ENCODE data around the gene OSBPL8. TPM values are rescaled to one million over a fixed set of nuclear protein-coding genes. Genes with fewer than 3 reads are reported as not detected.
"Not testable (repeated sequence)": the region's sequence is repeated elsewhere in the genome, so short reads cannot be mapped to it uniquely, and the experiment has no call there.

OSBPL8 gene
- total RNA-seq, 2 donors from 2014 or later: 99.0 to 105 TPM

- not testable (repeated sequence) for H3K9me3 Mint-ChIP-seq; H3K36me3 Mint-ChIP-seq; H3K4me3 Mint-ChIP-seq; H3K27ac Mint-ChIP-seq; ATAC-seq; DNase-seq (ENCODE audit: low spot score); H3K4me1 Mint-ChIP-seq (ENCODE audit: low read depth in 2 of 2)
- H3K27me3 Mint-ChIP-seq: peaks cover 15 to 37% of the 10 kb centered on the region in 2 donors
Measured at GRCh38 chr12:76319595-76320319, 239.8 kb downstream of the OSBPL8 start.

- H3K27ac Mint-ChIP-seq: no peak overlapping the region
- H3K9me3 Mint-ChIP-seq: no peaks in the 10 kb centered on the region
- ATAC-seq (no peak), DNase-seq (ENCODE audit: low spot score) (no peak)
- no peaks in the 10 kb centered on the region for H3K4me1 Mint-ChIP-seq (ENCODE audit: low read depth in 2 of 2)
- no peak overlapping the region for H3K4me3 Mint-ChIP-seq
- H3K36me3 Mint-ChIP-seq: no peaks in the 10 kb centered on the region
- peaks cover 15 to 37% of the 10 kb centered on the region in 2 donors for H3K27me3 Mint-ChIP-seq
Measured at GRCh38 chr12:76318773-76319594, 240.6 kb downstream of the OSBPL8 start.

- Mint-ChIP-seq H3K4me1 (ENCODE audit: low read depth in 2 of 2) (no peaks in the 10 kb centered on the region), H3K9me3 (no peaks in the 10 kb centered on the region), H3K27ac (no peak overlapping the region), H3K27me3 (peaks cover 18 to 36% of the 10 kb centered on the region in 2 donors), H3K36me3 (no peaks in the 10 kb centered on the region), H3K4me3 (no peak overlapping the region)
- ATAC-seq: no peak
- DNase-seq (ENCODE audit: low spot score): no peak
Measured at GRCh38 chr12:76317976-76318375, 241.6 kb downstream of the OSBPL8 start.

GRCh38 chr12:76316468-76316867 lies 243.1 kb downstream of the OSBPL8 start:
- Mint-ChIP-seq H3K27me3 (peaks cover 18 to 34% of the 10 kb centered on the region in 2 donors), H3K9me3 (no peaks in the 10 kb centered on the region), H3K36me3 (no peaks in the 10 kb centered on the region), H3K4me3 (no peak overlapping the region), H3K27ac (no peak overlapping the region), H3K4me1 (ENCODE audit: low read depth in 2 of 2) (no peaks in the 10 kb centered on the region)
- DNase-seq (ENCODE audit: low spot score) (no peak), ATAC-seq (no peak)

- no peak overlapping the region for H3K27ac Mint-ChIP-seq
- H3K4me1 Mint-ChIP-seq (ENCODE audit: low read depth in 2 of 2): no peaks in the 10 kb centered on the region
- ATAC-seq (no peak), DNase-seq (ENCODE audit: low spot score) (no peak)
- H3K27me3 Mint-ChIP-seq: peaks cover 18 to 32% of the 10 kb centered on the region in 2 donors
- H3K4me3 Mint-ChIP-seq: no peak overlapping the region
- no peaks in the 10 kb centered on the region for H3K36me3 Mint-ChIP-seq
- no peaks in the 10 kb centered on the region for H3K9me3 Mint-ChIP-seq
Measured at GRCh38 chr12:76313299-76313698, 246.3 kb downstream of the OSBPL8 start.

GRCh38 chr12:76312315-76312714 lies 247.3 kb downstream of the OSBPL8 start:
- Mint-ChIP-seq H3K9me3 (no peaks in the 10 kb centered on the region), H3K27ac (no peak overlapping the region), H3K36me3 (no peaks in the 10 kb centered on the region), H3K27me3 (peaks cover 24 to 38% of the 10 kb centered on the region in 2 donors), H3K4me3 (no peak overlapping the region), H3K4me1 (ENCODE audit: low read depth in 2 of 2) (no peaks in the 10 kb centered on the region)
- ATAC-seq (no peak), DNase-seq (ENCODE audit: low spot score) (no peak)

GRCh38 chr12:76311796-76312195 lies 247.8 kb downstream of the OSBPL8 start:
- Mint-ChIP-seq H3K27me3 (peaks cover 27 to 44% of the 10 kb centered on the region in 2 donors), H3K27ac (no peak overlapping the region), H3K4me3 (no peak overlapping the region), H3K9me3 (no peaks in the 10 kb centered on the region), H3K36me3 (no peaks in the 10 kb centered on the region), H3K4me1 (ENCODE audit: low read depth in 2 of 2) (no peaks in the 10 kb centered on the region)
- DNase-seq (ENCODE audit: low spot score): no peak
- ATAC-seq: no peak

- DNase-seq (ENCODE audit: low spot score): no peak
- no peaks in the 10 kb centered on the region for H3K36me3 Mint-ChIP-seq
Measured at GRCh38 chr12:76310110-76310509, 249.5 kb downstream of the OSBPL8 start.

GRCh38 chr12:76308866-76309265 lies 250.7 kb downstream of the OSBPL8 start:
- Mint-ChIP-seq H3K27ac (no peak overlapping the region), H3K9me3 (no peaks in the 10 kb centered on the region), H3K4me1 (ENCODE audit: low read depth in 2 of 2) (peaks cover 0 to 3% of the 10 kb centered on the region in 2 donors), H3K4me3 (no peak overlapping the region), H3K36me3 (no peaks in the 10 kb centered on the region), H3K27me3 (peaks cover 22 to 37% of the 10 kb centered on the region in 2 donors)
- DNase-seq (ENCODE audit: low spot score) (no peak), ATAC-seq (no peak)

More at GRCh38 chr12:76310110-76310509, 249.5 kb downstream of the OSBPL8 start:
- no peak overlapping the region for H3K4me3 Mint-ChIP-seq
- no peaks in the 10 kb centered on the region for H3K9me3 Mint-ChIP-seq
- ATAC-seq: no peak
- H3K27me3 Mint-ChIP-seq: peaks cover 23 to 39% of the 10 kb centered on the region in 2 donors
- H3K27ac Mint-ChIP-seq: no peak overlapping the region
- no peaks in the 10 kb centered on the region for H3K4me1 Mint-ChIP-seq (ENCODE audit: low read depth in 2 of 2)

GRCh38 chr12:76307083-76307482 lies 252.5 kb downstream of the OSBPL8 start:
- DNase-seq (ENCODE audit: low spot score): no peak
- Mint-ChIP-seq H3K27ac (no peak overlapping the region), H3K4me1 (ENCODE audit: low read depth in 2 of 2) (peaks cover 5 to 8% of the 10 kb centered on the region in 2 donors), H3K4me3 (no peak overlapping the region), H3K27me3 (peaks cover 19 to 43% of the 10 kb centered on the region in 2 donors), H3K9me3 (no peaks in the 10 kb centered on the region), H3K36me3 (no peaks in the 10 kb centered on the region)
- no peak for ATAC-seq

- H3K27ac Mint-ChIP-seq: no peak overlapping the region
- H3K9me3 Mint-ChIP-seq: no peaks in the 10 kb centered on the region
- H3K4me1 Mint-ChIP-seq (ENCODE audit: low read depth in 2 of 2): peaks cover 5 to 8% of the 10 kb centered on the region in 2 donors
- ATAC-seq: peak; percentile 54 to 68
- H3K27me3 Mint-ChIP-seq: peaks cover 22 to 32% of the 10 kb centered on the region in 2 donors
- DNase-seq (ENCODE audit: low spot score): no peak
- H3K4me3 Mint-ChIP-seq: no peak overlapping the region
- H3K36me3 Mint-ChIP-seq: no peaks in the 10 kb centered on the region
Measured at GRCh38 chr12:76303989-76304460, 255.5 kb downstream of the OSBPL8 start.

- Mint-ChIP-seq H3K4me1 (ENCODE audit: low read depth in 2 of 2) (peaks cover 5 to 8% of the 10 kb centered on the region in 2 donors), H3K4me3 (no peak overlapping the region), H3K9me3 (no peaks in the 10 kb centered on the region), H3K27ac (peak overlapping the region in 1 of 2 donors; percentile 20), H3K27me3 (peaks cover 22 to 32% of the 10 kb centered on the region in 2 donors), H3K36me3 (no peaks in the 10 kb centered on the region)
- no peak for ATAC-seq
- DNase-seq (ENCODE audit: low spot score): no peak
Measured at GRCh38 chr12:76303365-76303764, 256.2 kb downstream of the OSBPL8 start.
